Endothelial cell of umbilical vein (primary cell): Measurements from ENCODE around the gene LRRN4CL. TPM values are rescaled to one million over a fixed set of nuclear protein-coding genes. Genes with fewer than 3 reads are reported as not detected.

Experiments used
- BruUV-seq: library from RNA; stranded (reverse); fragments of 400-500 nt; replicated peaks from 2 replicates; lab custom pipeline; 2021; lab: Mats Ljungman, UMichigan
- CTCF ChIA-PET: fragments of 300-600, 350-600 bp; sonication (Branson Sonifier 250); formaldehyde crosslinking; loops from one replicate; lab custom pipeline; 2021; ENCODE audit warnings: antibody characterized with exemption, inconsistent platforms; lab: Charles Lee
- POLR2A ChIA-PET: fragments of 300-600, 350-600 bp; sonication (Branson Sonifier 250); formaldehyde crosslinking; loops from one replicate; lab custom pipeline; 2021; ENCODE audit warnings: antibody characterized with exemption, inconsistent platforms; lab: Charles Lee
- DNase-seq: peaks from one replicate; pipeline ENCODE4 v3.0.0-alpha.2; 2011; ENCODE audit warnings: low read depth, low spot score
- FAIRE-seq: peaks from 2 replicates; lab custom pipeline; 2011; peaks lifted over from hg19 to GRCh38; lab: Jason Lieb, UNC
- H2AFZ ChIP-seq: 2 replicates; pipeline ENCODE4 v1.6.0; 2012; ENCODE audit warnings: low read depth, low read length, control low read depth, inconsistent platforms
- H3K27ac ChIP-seq: 2 replicates; pipeline ENCODE4 v1.5.1; 2011; ENCODE audit warnings: low read depth, mild to moderate bottlenecking, control low read depth, low read length, moderate library complexity; ENCODE audit not compliant: insufficient read depth
- H3K27me3 ChIP-seq, 2 experiments: 2 replicates each; pipeline versions ENCODE4 v1.6.0 to v1.6.1; 2011; ENCODE audit warnings: low read length in 2 of 2, mixed read lengths in 1 of 2; ENCODE audit not compliant: control insufficient read depth in 2 of 2, insufficient read depth in 2 of 2
- H3K36me3 ChIP-seq, 2 experiments: 2 replicates in 1 of 2; 3 replicates in 1 of 2; pipeline ENCODE4 v1.5.1; 2011; ENCODE audit warnings: low read length in 2 of 2, mild to moderate bottlenecking in 1 of 2, moderate library complexity in 1 of 2; ENCODE audit not compliant: control insufficient read depth in 2 of 2, insufficient read depth in 2 of 2; ENCODE audit errors: extremely low read depth in 1 of 2
- H3K4me1 ChIP-seq: 3 replicates; pipeline ENCODE4 v1.5.1; 2011; ENCODE audit warnings: mild to moderate bottlenecking, low read length; ENCODE audit not compliant: control insufficient read depth, insufficient read depth; ENCODE audit errors: extremely low read depth
- H3K4me2 ChIP-seq: 2 replicates; pipeline ENCODE4 v1.6.1; 2011; ENCODE audit warnings: low read length, control low read depth, mixed read lengths; ENCODE audit not compliant: insufficient read depth
- H3K4me3 ChIP-seq, 3 experiments: fragments of 200-600 bp in 1 of 3; sonication (generic), shearing (Covaris generic) in 1 of 3; replicated peaks in 1 of 3; 2 replicates each; pipeline ENCODE4 v1.5.1; 2011 to 2016; ENCODE audit warnings: control low read depth in 3 of 3, low read length in 3 of 3, mild to moderate bottlenecking in 2 of 3, inconsistent platforms in 1 of 3, low read depth in 1 of 3, moderate library complexity in 1 of 3; ENCODE audit not compliant: insufficient read depth in 1 of 3
- H3K79me2 ChIP-seq: 2 replicates; pipeline ENCODE4 v1.6.0; 2012; ENCODE audit warnings: low read length, inconsistent platforms; ENCODE audit not compliant: control insufficient read depth, insufficient read depth
- H3K9ac ChIP-seq: replicated peaks from 2 replicates; pipeline ENCODE3; 2011; ENCODE audit warnings: low read length, control low read depth; ENCODE audit not compliant: insufficient read depth; ENCODE audit errors: extremely low read depth
- H3K9me1 ChIP-seq: replicated peaks from 3 replicates; pipeline ENCODE4 v1.6.0; 2011; ENCODE audit warnings: mild to moderate bottlenecking, low read length; ENCODE audit not compliant: control insufficient read depth, insufficient read depth; ENCODE audit errors: extremely low read depth
- H3K9me3 ChIP-seq: replicated peaks from 2 replicates; pipeline ENCODE4 v1.5.1; 2012; ENCODE audit warnings: low read length, inconsistent platforms; ENCODE audit not compliant: control insufficient read depth, insufficient read depth
- H4K20me1 ChIP-seq: replicated peaks from 2 replicates; pipeline ENCODE3; 2011; ENCODE audit warnings: mild to moderate bottlenecking, low read length; ENCODE audit not compliant: control insufficient read depth, insufficient read depth; ENCODE audit errors: extremely low read depth
- FOS ChIP-seq: IDR thresholded peaks from 2 replicates; pipeline ENCODE4 v1.6.1; 2011; ENCODE audit warnings: mild to moderate bottlenecking, low read length, moderate library complexity, borderline replicate concordance; ENCODE audit not compliant: insufficient read depth
- MYC ChIP-seq: IDR thresholded peaks from one replicate; pipeline ENCODE4 v1.6.1; 2011; ENCODE audit warnings: mild to moderate bottlenecking, low read depth, low read length
- POLR2A ChIP-seq: IDR thresholded peaks from 2 replicates; pipeline ENCODE4 v1.6.1; 2012; ENCODE audit warnings: low read depth, mild to moderate bottlenecking, control low read depth, low read length
- dilution Hi-C: fragments of 300-500 bp; cut with MboI; formaldehyde crosslinking; loops from one replicate; pipeline ENCODE4 v1.15.0; 2019; ENCODE audit warnings: low sequenced_read_pairs; ENCODE audit not compliant: extremely low pct_ligation_motif_present
- intact Hi-C: fragments of 100-400 bp; cut with micrococcal nuclease; formaldehyde crosslinking; loops from one replicate; pipeline ENCODE4 v1.10.0; 2022
- polyA plus RNA-seq, 4 experiments: library from polyadenylated mRNA; depleted of rRNA in 3 of 4; stranded (reverse) in 3 of 4; unstranded in 1 of 4; fragments of >200 nt; gene quantifications; 2 replicates each; pipeline versions ENCODE4 v1.2.1 to v1.2.3, GENCODE V29; 2011 to 2012; ENCODE audit warnings: missing spikeins in 1 of 4
- total RNA-seq: library from RNA; stranded (reverse); gene quantifications from 2 replicates; pipeline ENCODE4 v1.2.3, GENCODE V29; 2021
- TF ChIP-seq, protein P1 (sequence below), 2 donors: IDR thresholded peaks; 1 replicate in 1 of 2; 2 replicates in 1 of 2; pipeline ENCODE4 v1.5.1; 2011; ENCODE audit warnings: low read length in 2 of 2, mild to moderate bottlenecking in 2 of 2, moderate library complexity in 2 of 2, control low read depth in 1 of 2, inconsistent platforms in 1 of 2, low read depth in 1 of 2; ENCODE audit not compliant: insufficient read depth in 1 of 2; ENCODE audit errors: extremely low read depth in 1 of 2

The LRRN4CL gene
- total and polyA plus RNA-seq, 2 donors (not counting 3 experiments of a cell fraction or from before 2014, with no cell fraction given): 0.20 TPM; not detected in 1

DNA sequence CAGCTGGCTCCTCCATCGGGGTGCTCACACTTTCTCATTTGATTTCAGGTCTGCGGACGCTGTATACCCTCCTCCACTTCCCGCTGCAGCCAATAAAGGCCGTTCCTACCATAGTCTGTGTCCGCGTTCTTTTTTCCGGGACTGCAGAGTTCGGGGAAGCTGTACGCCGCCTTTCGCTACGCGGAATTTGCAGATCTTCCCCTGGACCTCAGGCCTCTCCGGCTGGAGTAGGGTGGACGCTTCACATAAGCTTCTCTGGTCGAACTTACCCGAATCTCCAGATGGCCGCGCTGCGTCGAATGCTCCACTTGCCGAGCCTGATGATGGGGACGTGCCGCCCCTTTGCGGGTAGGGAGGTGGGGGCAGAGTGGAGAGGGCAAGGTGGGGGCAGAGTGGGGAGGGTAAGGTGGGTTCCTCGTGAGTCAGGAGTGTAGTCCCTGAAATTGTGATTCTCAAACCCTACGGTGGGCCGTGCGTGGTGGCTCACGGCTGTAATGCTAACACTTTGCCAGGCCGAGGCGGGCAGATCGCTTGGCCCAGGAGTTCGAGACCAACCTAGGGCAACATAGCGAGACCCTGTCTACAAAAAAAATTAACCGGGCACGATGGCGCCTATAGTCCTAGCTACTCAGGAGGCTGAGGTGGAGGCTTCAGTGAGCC lies 23.6 kb downstream of the LRRN4CL start:
- dilution Hi-C loops (no loop called here), intact Hi-C loops (loop anchor here (1.0 to 5.0 kb wide), 4 partner anchors 12 to 53 kb away; partner anchors contain the start of genes BSCL2, EML3, GNG3 and INTS5)
- TF ChIP-seq, protein P1, sequence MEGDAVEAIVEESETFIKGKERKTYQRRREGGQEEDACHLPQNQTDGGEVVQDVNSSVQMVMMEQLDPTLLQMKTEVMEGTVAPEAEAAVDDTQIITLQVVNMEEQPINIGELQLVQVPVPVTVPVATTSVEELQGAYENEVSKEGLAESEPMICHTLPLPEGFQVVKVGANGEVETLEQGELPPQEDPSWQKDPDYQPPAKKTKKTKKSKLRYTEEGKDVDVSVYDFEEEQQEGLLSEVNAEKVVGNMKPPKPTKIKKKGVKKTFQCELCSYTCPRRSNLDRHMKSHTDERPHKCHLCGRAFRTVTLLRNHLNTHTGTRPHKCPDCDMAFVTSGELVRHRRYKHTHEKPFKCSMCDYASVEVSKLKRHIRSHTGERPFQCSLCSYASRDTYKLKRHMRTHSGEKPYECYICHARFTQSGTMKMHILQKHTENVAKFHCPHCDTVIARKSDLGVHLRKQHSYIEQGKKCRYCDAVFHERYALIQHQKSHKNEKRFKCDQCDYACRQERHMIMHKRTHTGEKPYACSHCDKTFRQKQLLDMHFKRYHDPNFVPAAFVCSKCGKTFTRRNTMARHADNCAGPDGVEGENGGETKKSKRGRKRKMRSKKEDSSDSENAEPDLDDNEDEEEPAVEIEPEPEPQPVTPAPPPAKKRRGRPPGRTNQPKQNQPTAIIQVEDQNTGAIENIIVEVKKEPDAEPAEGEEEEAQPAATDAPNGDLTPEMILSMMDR (IDR thresholded peaks at IDR 0.05; ENCODE audit: extremely low read depth in 1 of 2, insufficient read depth in 1 of 2, low read depth in 1 of 2, low read length in 2 of 2): no peak
- TF ChIP-seq FOS (no peak), MYC (no peak), POLR2A (no peak)
- peak; percentile 35 for FAIRE-seq
- Histone ChIP-seq H3K27ac (peak overlapping the region; percentile 44), H3K4me2 (peak overlapping the region; percentile 83), H3K9me1 (no peaks in the 10 kb centered on the region), H3K4me3 (peak overlapping the region; percentile 42 to 83 (median 59)), H3K4me1 (peaks cover 16% of the 10 kb centered on the region), H3K36me3 (peaks cover 0 to 2% of the 10 kb centered on the region in 2 experiments), H3K9me3 (no peaks in the 10 kb centered on the region), H2AFZ (no peak overlapping the region), H3K27me3 (no peaks in the 10 kb centered on the region), H3K9ac (peak overlapping the region; percentile 69), H4K20me1 (no peaks in the 10 kb centered on the region), H3K79me2 (peaks cover 33% of the 10 kb centered on the region)
- no peak for DNase-seq
- BruUV-seq: no TSS peak
- POLR2A ChIA-PET: interaction anchor here (0.8 to 2.2 kb wide), 30 partner anchors 9 to 327 kb away, joined by 3 to 71 read pairs (median 8); partner anchors contain the start of genes AHNAK, B3GAT3, EEF1G and EML3
- CTCF ChIA-PET: interaction anchor here (0.9 to 2.5 kb wide), 14 partner anchors 10 to 271 kb away, joined by 3 to 15 read pairs (median 6); partner anchors contain the start of genes B3GAT3, BSCL2, GNG3 and INTS5
